Effector CD4-positive, alpha-beta T cell (primary cell): ENCODE measurements around the gene RHOF.
"Not testable (repeated sequence)": the region's sequence is repeated elsewhere in the genome, so short reads cannot be mapped to it uniquely, and the experiment has no call there.

ENCODE experiments used
- DNase-seq: peaks from one replicate; pipeline ENCODE4 v3.0.0-alpha.2; 2020

RHOF gene

DNA sequence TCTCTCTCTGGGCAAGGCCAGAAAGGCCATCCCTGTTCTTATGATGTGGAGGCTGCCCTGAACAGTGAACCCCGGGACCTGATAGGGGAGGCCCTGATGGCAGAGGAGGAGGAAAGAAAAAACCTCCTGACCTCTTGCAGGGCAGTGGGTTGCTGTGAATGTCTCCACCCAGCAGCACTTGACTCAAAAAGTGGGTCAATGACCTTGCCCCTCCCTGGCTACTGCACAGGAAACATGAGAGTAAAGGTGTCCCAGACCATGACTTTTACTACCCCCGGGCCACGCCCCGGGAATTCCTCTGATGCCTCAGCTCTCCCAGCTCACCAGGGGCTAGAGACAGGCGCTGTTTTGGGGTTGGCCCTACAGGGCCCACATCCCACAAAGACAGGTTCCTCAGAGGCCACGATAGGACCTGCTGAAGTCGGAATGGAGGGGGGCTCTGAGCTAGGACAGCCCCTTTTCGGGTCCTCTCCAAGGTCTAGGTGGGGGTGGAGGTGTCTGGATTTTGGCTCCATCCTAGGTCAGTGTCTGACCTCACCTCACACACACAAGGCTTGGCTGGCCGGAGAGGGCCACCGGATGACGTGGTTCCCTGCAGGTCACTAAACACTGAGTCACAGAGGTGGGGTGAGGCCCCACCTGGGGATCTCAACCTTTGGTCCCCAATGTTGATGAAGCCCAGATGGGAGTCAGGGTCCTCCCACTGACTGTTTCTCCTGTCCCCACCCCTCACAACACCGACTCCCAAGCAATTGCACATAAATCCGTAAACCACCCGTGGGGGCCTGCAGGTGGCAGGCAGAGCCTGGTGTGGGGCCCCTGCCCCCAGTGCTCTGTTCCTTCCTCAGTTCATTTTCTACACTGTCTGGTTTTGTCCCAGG lies 1.6 kb downstream of the RHOF start:
- no peak for DNase-seq

DNA sequence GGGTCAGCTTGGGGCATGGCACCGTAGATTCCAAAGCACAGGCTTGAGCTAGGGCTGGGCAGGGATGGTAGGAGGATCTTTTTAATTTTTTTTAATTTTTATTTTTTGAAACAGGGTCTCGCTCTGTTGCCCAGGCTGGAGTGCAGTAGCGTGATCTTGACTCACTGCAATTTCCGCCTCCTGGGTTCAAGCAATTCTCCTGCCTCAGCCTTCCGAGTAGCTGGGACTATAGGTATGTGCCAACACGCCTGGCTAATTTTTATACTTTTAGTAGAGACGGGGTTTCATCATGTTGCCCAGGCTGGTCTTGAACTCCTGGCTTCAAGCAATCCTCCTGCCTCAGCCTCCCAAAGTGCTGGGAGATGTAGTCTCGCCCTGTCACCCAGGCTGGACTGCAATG lies 2.7 kb downstream of the RHOF start:
- not testable (repeated sequence) for DNase-seq

DNA sequence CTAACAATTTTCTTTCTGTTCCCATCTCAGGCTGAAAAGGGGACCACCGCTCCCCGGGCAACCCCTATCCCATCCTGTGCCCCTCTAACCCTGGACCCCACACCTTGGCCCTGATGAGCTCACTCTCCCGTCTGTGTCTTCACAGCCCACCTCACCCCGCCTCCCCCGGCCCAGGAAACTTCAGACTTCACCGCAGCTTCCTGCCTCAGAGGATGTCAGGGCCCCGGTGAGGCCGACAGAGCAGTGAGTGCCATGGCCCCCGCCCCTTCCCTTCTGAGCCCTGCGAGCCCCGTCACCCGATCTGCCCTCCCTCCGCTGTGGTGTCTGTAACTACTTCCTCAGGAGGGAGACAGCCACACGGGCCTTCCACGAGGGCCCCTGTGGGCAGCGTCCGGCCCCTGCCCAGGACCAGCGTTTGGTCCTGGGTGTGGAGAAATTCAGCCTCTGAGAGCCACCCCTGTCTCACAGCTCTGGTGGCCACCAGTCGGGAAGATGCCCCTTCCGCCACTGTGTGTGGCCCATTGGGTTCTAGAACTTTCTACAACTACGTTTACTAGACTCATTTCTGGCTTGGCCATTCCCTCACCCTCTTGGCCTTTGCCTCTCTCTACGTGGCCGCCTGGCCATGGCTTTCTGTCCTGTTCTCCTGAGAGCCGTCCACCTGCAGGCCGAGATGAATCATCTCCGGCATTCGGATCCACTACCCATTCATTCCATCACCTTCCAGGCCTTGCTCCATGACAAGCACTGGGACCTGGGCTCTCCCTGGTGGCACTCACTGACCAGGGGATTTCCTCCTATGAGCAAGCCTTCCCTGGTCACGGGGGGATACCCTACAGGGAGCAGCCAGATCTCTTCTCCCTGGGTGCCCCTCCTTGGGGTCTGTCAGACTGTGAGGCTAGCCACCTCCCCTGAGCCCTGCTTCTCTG lies 3.4 kb downstream of the RHOF start:
- peak; percentile 93 for DNase-seq

DNA sequence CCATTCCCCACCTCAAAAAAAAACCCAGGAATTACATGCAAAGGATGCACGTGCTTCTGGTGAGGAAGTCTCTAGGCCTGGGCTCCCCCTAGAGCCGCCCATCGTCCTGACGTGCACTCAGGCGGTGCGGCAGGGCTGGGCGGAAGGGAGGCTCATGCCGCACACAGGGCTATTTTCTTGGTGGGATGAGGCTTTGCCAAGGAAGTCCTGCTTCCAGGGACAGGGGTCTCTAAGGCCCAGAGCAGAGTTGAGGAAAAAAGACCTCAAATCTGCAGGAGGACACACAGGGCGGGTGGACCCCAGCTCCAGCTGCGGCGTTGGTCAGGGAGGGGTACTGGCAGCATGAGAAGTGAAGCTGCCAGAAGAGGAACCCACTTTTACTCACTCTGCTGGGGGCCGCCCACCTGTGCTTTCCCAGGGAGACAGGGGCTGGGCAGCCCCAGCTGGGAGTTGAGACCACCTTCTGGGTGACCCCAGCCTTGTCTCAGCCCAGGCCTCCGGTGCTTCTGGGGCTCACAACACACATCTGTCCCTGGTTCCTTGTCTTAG lies 4.2 kb downstream of the RHOF start:
- no peak for DNase-seq

DNA sequence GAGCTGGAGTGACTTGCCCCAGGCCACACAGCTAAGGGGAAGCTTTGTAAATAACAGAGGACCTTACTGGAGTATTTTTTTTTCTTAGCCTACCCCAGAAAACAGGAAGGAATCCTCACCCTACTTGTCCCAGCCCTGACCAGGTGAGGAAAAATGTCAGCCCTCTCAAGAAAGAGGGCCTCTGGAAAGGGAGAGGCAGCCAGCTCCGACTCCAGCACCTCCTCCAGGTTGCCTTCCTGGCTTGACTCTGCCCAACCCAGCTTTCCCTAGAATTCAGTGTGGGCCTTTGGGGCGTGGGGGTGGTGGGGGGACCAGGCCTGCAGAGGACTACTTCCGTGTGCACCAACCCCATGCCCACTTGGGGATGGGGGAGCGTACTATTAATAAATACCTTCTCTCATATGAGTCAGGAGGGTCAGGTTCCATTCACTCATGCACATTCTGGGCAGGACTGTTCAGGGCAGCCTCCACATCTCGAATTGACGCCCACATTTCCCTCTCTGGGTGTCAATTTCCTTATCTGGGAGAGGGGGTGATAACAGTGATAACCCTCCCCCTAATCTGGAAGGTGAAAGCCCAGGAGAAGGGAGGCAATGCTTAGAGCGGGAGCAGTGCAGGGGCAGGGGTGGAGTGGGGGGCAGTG lies 5.2 kb downstream of the RHOF start:
- no peak for DNase-seq

DNA sequence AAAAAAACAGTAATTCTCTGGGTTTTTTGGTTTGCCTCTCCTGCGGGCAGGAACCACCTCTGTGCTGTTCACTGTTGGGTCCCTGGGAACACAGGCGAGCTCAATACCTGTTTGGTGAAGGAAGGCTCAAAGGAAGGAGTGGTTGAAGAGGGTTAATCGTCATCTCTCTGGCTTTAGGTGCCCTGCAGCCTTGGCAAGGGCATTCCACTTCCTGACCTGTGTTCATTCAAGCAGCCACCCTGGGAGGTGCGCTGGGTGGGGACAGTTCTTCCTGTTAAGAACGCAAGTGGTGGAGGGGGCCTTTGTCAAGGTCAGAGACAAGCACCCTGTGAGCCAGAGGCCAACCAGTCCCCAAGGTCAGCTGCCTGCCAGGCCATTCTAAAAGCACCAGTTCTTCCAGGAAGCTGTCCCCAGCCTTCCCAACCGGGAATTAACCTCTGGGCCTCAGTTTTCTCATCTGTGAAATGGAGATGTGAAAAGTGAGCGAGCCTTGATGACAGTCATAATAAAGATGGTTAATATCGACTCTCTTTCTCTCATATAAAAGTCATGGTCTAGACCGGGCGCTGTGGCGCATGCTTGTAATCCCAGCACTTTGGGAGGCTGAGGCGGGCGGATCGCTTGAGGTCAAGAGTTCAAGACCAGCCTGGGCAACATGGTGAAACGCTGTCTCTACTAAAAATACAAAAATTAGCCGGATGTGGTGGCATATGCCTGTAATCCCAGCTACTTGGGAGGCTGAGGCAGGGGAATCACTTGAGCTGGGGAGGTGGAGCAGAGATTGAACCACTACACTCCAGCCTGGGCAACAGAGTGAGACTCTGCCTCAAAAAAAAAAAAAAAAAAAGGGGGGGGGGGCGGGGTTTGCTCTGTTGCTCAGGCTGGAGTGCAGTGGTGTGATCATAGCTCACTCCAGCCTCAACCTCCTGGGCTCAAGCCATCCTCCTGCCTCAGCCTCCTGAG lies 6.1 kb downstream of the RHOF start:
- DNase-seq, result no peak

DNA sequence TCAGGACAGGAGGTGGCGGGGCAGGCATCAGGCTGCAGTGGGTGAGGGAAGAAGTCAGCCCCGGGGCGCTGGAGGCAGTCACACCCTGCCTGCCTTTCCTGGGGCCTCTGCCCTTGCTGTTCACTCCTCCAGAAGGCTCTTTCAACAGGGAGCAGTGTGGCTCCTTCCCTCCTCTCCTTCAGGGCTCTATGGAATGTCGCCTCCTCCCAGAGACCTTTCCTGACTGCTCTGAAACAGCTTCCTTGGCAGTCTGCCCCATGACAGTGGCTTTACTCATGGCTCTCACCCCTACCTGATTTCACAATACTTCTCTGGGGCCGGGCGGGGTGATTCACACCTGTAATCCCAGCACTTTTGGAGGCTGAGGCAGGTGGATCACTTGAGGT lies 7.1 kb downstream of the RHOF start:
- DNase-seq, result peak; percentile 44

DNA sequence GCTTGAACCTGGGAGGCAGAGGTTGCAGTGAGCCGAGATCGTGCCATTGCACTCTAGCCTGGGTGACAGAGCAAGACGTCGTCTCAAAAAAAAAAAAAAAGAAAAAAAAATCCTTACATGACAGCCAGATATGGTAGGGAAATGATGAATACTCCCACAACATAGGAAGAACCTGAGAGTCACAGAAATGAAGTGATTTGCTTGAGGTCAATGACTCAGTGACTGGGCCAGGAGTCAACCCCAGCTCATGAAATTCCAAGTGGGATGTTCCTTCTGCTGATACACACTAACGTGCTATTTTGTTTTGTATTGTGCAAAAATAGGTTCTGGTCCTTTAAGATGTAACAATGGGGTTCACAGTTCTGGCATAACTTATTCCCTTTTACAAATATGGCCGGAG lies 9.0 kb downstream of the RHOF start:
- no peak for DNase-seq

DNA sequence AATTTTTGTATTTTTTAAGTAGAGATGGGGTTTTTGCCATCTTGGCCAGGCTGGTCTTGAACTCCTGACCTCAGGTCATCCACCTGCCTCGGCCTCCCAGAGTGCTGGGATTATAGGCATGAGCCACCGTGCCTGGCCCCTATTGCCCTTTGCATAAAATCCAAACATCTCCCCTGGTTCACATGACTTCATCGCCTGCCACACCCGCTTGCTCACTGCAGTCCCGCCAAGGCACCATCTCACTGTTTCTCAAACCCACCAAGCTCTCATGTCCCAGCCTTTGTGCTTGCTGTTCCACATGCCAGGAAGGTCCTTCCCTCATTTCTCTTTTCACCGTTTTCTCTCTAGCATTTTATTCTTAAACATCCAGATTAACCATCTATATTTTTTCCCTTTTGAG lies 9.7 kb downstream of the RHOF start:
- no peak for DNase-seq

DNA sequence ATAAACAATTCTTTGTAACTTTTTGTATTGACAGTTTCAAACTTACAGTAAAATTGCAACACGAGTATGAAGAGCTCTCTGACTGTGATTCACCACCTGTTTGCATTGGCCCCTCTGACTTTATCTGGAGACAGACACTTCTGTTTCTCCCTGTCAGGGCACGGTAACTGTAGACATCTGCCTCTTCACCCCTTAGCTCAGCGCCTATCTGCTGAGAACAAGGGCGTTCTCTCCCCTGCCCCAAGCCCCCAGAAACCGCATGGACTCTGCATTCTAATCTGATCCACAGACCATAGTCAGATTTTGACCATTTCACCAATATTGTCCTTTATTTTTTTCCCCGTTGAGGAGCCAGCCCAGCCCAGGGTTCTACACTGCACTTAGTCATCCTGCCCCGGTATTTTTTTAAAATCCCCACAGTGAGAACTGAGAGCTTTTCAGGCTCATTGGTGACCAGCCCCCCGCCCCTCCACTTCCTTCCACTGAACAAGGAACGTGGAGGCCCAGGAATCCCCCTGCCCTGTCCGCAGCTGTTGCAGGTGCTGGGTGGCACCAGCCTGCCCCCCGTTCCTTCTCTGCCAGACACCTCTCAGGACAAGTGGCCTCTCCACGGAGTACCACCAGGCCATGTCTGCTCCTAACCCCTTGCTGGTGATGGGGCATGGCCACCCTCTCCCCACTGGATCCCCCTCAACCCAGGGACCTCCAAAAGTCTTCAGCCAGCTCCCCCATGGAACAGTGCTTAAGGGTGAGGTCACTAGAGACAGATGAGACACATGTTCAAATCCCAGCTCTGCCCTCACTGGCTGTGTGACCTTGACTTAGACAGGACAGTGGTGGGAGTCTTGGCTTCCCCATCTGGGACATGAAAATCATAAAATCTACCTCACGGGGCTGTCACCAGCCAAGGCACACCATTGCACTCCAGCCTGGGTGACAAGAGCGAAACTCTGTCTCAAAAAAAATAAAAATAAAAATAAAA lies 11.2 kb downstream of the RHOF start:
- DNase-seq, result peak; percentile 48

DNA sequence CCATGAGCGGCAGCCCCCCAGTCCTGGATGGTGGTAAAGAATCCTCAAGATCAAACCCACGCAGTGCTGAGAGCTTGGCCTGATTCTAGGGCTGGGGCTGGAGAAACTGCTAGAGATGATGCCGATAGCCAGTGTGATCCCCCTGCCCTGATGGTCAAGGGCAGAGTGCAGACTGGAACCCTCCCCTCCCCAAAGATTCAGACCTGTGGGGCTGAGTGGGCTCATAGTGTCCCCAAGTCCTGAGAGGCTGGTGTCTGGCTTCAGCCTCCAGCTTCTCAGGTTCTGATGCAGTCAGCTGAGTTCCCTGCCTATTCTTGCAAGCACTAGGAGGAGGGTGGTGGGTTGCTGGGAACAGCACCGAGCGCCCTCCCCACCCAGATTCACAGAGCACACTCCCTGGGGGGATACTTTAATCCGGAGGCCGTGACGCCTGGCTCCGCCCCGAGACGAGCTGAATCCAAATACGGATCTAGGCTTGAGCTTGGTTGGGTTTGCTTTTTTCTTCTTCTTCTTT lies 11.9 kb downstream of the RHOF start:
- DNase-seq, result no peak

DNA sequence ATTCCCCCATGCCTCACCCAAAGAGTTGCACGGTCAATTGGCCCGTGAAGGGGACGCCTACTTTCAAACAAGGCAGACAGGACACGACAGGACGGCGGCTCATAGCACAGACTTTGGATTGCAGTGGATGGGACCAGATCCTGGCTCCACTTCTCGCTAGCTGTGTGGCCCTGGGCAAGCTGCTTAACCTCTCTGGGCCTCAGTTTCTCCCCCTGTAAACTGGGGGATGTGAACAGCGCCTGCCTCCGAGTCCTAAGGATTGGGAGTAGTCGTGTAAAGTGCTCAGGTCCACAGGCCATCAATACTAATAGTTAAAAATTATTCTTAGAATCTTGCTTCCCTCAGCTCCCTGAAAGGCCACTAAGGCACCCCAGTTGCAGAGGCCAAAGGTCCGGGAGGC lies 13.1 kb downstream of the RHOF start:
- no peak for DNase-seq

DNA sequence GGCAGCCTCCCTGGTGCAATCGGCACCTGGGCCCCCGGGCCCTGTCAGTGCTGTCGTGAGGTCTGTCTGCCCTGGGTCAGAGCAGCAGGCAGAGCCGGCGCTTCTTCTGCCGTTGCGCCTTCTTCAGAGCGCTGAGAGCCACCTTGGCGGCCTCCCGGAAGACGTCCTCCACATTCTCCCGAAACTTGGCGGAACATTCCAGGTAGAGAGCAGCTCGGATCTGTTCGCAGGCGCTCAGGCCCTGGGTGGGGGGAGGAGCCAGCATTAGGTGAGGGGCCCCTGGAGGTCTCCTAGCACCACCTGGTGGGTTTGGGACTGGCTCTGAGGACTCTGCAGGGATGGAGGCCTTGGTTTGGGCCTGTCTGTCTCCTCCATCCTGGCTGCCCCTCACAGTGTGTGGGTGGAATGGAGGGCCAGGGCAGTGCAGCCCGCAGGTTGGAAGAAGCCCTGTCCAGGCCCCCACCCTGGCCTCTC lies 14.0 kb downstream of the RHOF start:
- no peak for DNase-seq

DNA sequence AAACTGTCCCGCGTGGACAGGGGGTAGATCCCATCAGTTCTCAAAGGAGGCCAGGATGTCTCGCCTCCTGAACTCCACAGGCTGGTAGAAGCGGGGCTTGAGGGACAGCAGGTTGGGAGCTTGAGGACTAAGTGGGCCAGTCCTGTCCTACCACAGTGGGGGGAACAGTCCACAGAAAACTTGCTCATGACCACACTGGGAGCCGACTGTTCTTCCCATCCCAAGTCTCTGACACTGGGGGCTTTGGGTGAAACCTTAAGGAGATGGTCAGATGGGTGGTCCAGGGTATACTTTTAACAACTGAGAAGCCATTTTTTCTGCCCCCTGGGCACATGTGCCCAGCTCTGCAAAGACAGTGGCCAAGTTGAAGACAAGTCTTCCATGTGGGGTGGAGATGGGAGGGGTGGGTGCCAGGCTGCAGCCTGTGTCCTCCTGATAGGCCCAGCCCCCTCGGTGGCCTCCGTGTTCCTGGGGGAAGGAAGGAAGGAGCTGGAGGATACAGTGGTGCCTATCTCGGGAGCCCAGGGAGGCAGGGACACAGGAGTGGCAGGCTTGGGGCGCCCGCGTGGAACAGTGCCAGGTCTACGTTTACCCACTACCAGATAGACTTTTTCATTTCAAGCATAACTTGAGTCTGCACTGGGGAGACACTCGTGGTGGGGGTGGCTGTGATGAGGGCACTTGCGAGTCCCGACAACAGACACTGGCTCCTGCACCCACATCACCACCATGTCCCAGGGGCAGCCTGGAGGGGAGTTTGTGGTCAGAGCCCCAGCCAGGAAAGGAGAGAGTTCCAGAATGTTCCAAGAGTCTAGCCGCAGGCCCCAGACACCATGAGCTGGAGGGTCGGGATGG lies 14.7 kb downstream of the RHOF start:
- no peak for DNase-seq

DNA sequence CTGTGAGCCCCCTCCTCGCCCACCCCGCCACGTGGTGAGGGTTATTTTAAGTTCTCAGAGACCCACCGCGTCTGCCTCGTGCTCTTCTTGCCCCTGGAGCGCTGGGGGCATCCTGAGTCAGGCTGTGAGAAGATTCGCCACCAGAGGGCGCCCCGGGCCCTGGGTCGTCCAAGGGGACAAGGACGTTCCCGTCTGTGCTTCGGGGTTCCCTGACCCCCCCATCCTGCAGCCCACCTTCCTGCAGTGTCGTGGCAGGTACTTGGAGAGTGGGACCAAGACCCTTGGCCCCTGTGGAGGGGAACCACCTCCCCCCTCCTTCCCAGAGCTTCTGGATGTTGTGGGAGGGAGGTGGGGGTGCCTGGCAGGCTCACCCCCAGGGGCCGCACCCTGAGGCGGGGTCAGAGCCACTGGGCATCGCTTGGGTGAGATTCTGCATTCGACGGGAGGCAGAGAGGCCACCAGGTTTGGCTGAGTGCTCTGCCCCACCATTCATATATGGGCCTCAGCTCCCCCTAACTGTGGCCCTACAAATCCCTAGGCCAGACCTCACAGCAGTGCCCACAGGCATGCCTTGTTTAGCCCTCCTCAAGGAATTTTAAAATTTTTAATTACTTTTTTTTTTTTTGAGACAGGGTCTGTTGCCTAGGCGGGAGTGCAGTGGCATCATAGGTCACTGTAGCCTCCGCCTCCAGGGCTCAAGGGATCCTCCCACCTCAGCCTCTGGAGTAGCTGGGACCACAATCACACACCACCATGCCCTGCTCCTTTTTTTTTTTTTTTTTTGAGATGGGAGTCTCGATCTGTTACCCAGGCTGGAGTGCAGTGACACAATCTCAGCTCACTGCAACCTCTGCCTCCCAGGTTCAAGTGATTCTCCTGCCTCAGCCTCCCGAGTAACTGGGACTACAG lies 17.0 kb downstream of the RHOF start:
- DNase-seq, result peak; percentile 92

DNA sequence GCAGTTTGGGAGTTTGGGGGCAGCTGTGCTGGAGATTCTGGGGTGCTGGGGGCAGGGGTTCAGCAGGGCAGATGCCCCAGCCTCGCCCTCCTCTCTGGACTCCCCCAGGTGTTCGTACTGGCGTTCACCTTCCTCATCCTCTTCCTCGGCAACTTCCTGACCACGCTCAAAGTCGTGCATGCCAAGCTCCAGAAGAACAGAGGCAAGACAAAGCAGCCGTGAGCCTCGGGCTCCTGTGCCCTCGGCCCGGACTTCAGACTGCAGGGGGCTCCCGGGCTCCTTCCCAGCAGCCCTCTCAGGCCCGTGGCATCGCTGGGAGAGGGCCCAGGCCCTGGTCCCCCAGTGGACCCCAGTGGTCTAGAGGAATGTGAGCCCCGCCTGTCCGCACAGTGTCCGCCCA lies 18.0 kb downstream of the RHOF start:
- DNase-seq, result no peak

DNA sequence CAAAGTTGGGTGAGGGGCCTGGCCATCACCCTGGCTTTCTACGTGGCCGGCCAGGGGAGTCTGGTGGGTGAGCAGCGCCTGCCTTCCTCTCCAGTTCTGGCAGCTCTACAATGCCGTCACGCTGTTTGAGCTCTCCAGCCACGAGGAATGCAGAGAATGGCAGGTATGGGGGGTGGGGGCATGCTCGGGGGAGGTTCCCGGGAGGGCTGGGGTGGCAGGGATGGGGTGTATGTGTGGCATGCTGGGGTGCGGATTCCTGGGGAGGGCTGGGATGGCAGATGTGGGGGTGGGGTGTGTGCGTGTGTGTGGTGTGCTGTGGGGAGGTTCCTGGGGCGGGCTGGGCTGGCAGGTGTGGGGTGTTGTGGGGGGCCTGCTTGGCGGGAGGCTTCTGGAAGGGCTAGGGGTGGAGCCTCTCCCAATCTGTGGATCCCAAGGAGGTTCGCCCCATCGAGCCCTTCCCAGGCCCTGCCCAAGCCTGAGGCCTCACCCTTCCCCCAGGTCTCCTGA lies 18.5 kb downstream of the RHOF start:
- no peak for DNase-seq
